HG03520 (cell line): Measurements from ENCODE around the gene GNL3L.
"Not testable (repeated sequence)": the region's sequence is repeated elsewhere in the genome, so short reads cannot be mapped to it uniquely, and the experiment has no call there.

Source experiments
- ATAC-seq: cut with Tn5 transposase; IDR thresholded peaks from one replicate; pipeline ENCODE4 v1.9.1; 2021; ENCODE audit warnings: mild to moderate bottlenecking, moderate library complexity; ENCODE audit not compliant: unreplicated experiment

The GNL3L gene

GRCh38 chrX:54551801-54552200 lies 21.8 kb downstream of the GNL3L start:
- no peak for ATAC-seq

- not testable (repeated sequence) for ATAC-seq
Measured at GRCh38 chrX:54555006-54555405, 25.0 kb downstream of the GNL3L start.

DNA sequence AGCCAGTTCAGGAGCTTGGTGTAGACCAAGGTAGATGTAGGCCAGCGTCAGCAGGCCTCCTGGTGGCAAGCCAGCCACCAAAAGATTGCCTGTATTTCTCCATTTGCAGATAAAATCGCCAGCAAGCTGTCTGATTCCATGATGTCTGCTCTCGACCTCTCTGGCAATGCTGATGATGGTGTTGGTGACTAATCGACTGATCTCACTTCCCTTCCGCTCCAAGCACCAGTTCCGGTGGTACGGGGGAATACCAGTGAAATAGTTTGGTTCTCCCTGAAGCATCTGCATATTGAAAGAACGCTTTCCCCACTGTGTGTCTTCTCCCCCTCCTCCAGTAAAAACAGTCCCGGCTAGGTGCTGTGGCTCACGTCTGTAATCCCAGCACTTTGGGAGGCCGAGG lies 30.4 kb downstream of the GNL3L start:
- no peak for ATAC-seq

DNA sequence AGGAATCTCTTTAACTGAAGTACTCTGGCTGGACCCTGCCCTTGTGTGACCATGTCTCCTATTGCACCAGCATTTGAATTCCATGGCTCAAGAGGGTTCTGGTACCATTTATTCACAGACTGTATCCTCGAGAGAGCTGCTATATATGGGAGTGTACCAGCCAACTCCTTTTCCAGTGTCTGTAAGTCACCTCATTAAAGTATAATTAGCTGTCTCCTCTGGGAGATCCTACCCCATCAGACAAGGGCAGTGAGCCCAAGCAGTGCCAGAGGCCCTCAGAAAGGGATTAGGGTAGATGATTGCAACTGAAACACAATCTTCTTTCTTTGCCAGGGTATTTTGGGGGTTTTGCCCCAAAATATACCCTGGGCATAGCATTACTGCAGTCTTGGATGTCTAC lies 31.6 kb downstream of the GNL3L start:
- no peak for ATAC-seq

DNA sequence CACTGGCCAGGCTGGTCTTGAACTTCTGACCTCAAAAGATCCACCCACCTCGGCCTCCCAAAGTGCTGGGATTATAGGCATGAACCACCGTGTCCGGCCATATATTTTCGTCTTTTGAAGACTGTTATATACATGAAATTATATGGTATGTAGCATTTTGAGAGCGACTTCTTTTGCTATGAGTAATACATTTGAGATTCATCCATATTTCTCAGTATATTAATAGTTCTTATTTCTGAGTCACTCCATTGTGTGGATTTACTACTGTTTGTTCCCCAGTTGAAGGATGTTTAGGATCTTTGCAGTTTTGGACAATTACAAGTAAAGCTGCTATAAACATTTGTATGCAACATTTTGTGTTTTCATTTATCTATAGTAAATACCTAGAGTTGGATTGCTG lies 34.9 kb downstream of the GNL3L start:
- ATAC-seq: no peak

- ATAC-seq: no peak
Measured at GRCh38 chrX:54570332-54570731, 40.3 kb downstream of the GNL3L start.

DNA sequence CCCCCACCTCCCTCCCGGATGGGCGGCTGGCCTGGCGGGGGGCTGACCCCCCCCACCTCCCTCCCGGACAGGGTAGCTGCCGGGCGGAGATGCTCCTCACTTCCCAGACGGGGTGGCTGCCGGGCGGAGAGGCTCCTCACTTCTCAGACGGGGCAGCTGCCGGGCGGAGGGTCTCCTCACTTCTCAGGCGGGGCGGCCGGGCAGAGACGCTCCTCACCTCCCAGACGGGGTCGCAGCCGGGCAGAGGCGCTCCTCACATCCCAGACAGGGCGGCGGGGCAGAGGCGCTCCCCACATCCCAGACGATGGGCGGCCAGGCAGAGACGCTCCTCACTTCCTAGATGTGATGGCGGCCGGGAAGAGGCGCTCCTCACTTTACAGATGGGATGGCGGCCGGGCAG lies 42.6 kb downstream of the GNL3L start:
- ATAC-seq: not testable (repeated sequence)

DNA sequence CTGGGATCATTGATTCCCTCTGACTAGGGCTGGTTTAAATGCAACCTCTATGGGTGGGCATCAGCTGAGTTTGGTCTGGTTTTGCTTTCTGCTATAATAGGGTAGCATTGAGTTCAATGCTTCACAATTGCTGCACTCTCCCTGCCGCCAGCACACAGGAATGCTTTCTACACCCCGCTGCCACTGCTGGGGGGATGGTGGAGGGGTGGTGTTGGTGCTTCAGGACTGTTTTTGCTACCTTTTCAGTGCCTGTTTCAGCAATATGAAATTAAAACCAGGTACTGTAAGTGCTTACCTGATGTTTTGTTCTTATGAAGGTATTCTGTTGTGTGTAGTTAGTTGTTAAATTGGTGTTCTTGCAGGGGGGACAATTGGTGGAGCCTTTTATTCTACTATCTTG lies 67.7 kb downstream of the GNL3L start:
- no peak for ATAC-seq

GRCh38 chrX:54602563-54602962 lies 72.5 kb downstream of the GNL3L start:
- no peak for ATAC-seq
